ENCODE measurements around the gene RFFL.
"Not testable (repeated sequence)": the region's sequence is repeated elsewhere in the genome, so short reads cannot be mapped to it uniquely, and the experiment has no call there.

Gene RFFL

DNA sequence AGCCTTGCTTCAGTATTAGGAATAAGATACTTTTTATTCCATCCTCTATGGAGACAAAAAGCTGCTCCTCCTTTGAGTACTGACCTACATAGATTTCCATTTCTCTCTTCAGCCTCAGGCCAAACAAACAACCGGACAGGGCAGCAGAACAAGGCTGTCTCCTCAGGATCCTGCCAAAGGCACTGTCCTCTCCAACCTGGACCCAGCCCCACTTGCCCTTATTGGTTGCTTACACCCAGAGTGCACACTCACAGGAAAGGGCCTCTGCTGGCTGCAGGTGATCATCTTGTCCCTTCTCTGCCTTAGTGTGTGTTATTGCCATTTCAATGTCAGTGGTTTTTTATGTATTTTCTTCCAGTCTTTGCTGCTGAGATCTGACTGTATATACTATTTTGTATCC, 56.5 kb downstream of the RFFL start:
- no peak overlapping the region for H3K4me3 ChIP-seq (ENCODE audit: low read depth, low read length)

DNA sequence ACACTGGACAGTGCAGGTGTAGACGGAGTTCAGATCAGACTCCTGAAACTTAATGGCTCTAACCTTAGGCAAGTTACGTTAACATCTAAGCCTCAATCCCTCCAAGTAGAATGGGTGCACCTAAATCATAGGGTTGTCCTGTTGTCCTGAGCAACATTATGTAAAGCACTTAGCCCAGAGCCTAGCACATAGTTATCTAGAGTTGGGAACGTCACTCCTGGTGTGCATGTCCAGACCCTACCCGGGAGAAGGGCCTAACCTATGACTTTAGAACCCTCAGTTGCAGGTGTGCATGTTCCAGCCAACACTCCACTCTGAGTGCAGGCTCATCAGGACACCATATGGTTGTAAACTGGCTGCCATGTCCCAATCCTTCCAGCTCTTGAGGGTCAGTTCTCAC, 57.2 kb downstream of the RFFL start:
- H3K4me3 ChIP-seq (ENCODE audit: low read depth, low read length), result no peak overlapping the region

DNA sequence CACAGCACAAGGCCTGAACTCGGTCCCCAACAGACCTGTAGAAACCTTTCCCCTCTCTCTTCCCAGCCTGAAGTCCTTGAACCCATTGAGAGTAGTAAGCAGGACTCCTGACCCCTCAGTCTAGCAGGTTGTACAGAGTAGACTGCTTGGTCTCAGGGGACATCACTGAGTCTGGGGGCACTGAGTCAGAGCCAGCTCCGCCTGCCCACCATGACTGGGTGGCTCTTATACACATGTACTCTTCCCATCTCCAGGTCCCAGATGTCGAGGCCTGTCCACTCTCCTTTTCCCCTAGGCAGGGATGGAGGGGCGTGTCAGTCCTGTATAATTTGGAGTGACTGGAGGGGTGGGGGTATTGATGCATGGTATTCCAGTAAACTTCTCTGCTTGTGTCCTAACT, 59.7 kb downstream of the RFFL start:
- no peak overlapping the region for H3K4me3 ChIP-seq (ENCODE audit: low read depth, low read length)

DNA sequence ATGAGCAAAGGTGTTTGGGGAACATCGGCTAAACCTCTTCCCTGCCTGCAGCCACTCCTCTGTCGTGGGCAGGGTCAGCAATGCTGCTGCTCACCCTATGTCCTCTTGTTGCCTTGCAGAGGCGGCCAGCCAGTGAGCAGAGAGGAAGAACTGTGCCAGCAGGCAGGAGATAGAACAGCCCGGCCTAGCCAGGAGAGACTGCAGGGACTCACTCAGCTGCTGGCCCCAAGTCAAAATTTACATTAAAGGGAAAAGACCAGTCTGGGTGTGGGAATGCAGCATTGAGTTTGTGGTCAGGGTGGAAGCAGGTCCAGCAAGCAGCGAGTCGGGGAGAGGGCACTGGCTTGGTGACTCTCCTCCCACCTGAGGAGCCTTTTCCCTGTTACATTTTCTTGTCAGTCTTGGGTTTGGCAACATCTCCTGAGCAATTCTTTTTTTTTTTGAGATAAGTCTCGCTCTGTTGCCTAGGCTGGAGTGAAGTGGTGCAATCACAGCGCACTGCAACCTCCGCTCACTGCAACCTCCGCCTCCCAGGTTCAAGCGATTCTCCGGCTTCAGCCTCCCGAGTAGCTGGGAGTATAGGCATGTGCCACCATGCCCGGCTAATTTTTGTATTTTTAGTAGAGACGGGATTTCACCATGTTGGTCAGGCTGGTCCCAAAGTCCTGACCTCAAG, 60.5 kb downstream of the RFFL start:
- no peak overlapping the region for H3K4me3 ChIP-seq (ENCODE audit: low read depth, low read length)

DNA sequence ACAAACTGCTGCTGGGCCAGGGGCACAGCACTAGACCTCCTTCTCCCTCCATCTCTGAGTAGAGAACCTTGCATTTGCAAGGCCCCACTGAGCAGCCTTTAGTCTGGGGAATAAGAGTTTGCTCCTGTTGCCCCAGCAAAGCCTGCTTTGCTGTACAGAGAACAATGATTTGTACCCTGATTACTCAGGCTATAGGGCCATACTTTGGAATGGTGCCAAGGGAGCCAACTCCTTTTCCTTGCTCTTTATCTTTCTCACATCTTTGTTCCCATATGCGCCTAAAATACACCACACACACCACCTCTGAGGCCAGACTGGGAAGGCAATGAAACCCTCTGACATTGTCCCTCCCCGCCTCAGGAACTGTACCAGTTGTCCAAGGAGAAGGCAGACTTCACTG, 62.0 kb downstream of the RFFL start:
- H3K4me3 ChIP-seq (ENCODE audit: low read depth, low read length), result no peak overlapping the region

DNA sequence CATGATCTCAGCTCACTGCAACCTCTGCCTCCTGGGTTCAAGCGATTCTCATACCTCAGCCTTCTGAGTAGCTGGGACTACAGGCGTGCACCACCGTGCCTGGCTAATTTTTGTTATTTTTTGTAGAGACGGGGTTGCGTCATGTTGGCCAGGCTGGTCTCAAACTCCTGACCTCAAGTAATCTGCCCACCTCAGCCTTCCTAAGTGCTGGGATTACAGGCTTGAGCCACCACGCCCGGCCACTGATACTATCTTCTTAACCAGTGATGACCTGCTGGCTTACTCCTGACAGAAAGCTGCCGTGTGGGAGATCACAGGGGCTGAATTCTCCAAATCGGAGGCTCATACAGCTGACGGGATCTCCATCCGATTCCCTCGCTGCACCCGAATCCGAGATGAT, 62.5 kb downstream of the RFFL start:
- H3K4me3 ChIP-seq (ENCODE audit: low read depth, low read length), result not testable (repeated sequence)

DNA sequence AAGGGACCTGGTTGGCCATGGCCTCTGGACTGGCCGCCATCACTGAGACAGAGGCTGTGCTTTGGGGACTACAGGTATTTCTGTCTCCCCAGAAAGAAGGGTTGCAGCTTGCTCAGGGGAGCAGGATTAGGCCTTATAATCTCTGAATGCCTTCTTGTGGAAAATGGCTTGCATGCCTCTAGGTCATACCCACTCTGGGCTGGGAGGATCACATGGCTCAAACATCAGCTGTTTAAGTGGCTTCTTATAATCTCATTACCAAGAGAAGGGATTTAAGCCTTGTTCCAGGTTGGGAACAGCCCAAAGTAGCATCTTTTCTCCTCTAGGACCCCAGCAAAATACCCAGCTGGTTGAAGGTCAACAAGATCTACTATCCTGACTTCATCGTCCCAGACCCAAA, 64.1 kb downstream of the RFFL start:
- no peak overlapping the region for H3K4me3 ChIP-seq (ENCODE audit: low read depth, low read length)

DNA sequence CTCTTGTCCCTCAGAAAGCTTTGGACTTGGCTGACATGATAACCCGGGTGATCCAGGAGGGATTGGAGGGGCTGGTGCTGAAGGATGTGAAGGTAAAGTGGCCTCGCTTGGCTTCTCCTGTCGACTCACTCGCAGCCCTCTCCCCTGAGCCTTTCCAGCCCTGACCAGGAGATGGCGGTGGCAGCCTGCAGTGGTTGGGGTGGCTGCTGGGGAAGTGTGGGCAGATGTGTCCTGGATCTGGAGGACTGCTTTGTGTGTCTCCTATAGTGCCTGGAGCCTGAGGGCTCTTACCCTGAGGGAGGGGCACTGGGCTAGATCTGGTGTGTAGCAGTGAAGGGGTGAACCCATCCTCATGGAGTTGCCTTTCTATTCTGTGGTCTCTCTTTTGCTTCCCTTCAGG, 65.3 kb downstream of the RFFL start:
- H3K4me3 ChIP-seq (ENCODE audit: low read depth, low read length), result no peak overlapping the region

DNA sequence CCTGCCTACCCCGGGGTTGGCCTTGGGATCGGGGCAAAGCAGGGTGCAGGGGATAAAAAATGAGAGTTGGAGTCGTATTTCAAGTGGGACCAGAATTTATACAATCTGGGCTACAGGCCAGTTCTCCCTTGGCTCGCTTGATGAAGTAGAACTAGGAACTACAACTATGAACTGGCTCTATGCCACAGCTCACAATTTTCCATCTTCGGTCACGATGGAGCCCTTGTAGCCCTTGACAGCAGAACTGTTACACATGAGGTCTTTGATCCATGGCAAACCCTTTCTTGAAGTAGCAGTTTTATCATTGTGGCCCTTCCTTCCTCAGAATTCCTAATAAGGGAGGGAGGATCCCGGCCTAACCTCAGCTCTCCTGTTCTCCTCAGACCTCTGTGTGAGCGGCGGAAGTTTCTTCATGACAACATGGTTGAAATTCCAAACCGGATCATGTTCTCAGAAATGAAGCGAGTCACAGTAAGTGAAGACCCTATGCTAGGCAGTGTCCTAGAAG, 66.1 kb downstream of the RFFL start:
- H3K4me3 ChIP-seq (ENCODE audit: low read depth, low read length), result no peak overlapping the region

DNA sequence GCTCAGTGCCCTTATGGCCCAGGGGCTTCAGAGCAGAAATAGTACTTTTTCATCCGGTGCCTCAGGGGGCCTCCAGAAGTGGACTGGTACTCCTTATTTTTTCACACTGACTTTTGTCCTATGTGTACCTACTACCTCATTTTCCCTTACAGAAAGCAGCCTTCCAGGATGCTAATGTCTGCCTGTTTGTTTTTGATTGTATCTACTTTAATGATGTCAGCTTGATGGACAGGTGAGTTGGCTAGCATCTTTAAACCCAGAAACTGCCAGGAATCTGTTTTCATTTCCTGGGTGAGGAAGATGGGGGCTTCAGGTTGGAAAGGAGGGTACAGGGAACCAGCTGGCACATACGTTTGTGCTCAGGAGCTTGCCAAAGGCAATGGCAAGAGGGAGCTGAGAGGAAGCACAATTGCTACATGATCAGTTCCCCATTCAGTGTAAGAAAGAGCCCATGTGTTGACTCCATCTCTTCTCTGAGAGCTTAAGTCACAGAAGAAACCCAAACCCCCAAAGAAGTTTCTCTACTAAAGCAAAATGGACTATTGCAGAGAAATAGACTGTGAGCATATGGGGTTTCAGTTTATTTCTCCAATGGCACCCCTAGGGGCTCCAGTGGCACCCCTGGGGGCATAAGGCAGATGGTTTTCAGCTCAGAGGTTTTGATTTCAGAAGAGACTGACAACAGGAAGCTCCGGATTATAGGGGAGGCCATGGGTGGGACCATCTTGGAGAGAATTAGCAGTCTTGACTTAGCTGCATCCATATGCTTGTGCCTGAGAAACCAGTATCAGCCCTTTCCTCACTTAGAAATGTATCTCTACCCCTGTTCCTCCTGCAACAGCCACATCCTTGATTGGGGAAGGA, 66.9 kb downstream of the RFFL start:
- no peak overlapping the region for H3K4me3 ChIP-seq (ENCODE audit: low read depth, low read length)

DNA sequence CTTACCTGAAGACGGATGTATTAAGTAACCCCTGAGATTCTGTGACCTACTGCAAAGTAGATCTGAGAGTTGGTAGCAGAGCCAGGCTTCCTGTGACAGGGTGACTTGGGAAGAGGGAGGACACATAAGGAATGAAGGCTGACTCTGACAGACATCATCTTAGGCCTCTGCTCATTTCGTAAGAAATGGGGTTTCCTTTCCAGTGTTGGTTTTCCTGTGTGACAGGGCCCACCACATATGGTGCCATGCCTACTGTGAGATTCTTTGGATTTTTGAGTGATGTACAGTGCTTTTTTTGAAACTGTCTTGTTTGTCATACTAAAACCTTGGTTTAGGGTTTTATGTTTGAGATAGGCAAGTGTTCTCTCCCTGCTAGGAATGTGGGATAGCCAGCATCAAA, 70.5 kb downstream of the RFFL start:
- H3K4me3 ChIP-seq (ENCODE audit: low read depth, low read length), result no peak overlapping the region

DNA sequence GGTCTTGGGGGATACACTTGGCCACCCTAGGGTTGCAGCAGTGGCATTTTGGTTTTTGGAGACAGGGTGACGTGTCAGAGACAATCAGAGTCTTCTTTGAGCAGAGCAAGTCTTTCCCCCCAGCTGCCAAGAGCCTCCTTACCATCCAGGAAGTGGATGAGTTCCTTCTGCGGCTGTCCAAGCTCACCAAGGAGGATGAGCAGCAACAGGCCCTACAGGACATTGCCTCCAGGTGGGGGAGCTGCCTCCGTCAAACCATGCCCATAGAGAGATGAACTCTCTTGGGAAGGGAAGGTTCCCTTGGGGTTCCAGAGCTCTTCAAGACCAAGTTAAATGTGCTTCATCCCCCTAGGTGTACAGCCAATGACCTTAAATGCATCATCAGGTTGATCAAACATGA, 71.9 kb downstream of the RFFL start:
- H3K4me3 ChIP-seq (ENCODE audit: low read depth, low read length), result no peak overlapping the region

DNA sequence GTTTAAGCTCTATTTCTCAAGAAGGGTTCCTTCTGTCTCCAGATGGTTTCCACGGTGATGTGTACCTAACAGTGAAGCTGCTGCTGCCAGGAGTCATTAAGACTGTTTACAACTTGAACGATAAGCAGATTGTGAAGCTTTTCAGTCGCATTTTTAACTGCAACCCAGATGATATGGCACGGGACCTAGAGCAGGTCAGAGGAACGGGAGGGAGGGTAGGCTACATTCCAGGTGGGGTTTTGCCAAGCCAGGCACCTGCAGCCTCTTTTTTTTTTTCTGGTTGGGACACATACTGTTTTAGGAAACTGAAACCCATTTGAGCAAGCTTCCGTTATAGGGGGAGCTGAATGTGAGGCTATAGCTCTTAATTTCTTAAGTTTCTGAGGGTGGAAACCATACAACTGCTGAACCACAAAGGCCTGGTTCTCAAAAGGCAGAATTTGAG, 72.6 kb downstream of the RFFL start:
- H3K4me3 ChIP-seq (ENCODE audit: low read depth, low read length), result no peak overlapping the region

DNA sequence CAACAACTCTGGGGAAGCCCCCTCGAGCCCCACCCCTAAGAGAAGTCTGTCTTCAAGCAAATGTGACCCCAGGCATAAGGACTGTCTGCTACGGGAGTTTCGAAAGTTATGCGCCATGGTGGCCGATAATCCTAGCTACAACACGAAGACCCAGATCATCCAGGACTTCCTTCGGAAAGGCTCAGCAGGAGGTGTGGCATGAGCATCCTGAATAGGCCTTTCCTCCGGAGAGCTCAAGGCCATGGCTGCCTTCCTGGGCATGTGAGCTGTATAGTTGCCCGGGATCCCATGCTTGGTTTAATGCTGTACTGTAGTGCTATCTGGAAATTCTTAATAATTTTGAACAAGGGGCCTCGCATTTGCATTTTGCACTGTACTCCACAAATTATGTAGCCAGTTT, 74.0 kb downstream of the RFFL start:
- H3K4me3 ChIP-seq (ENCODE audit: low read depth, low read length), result no peak overlapping the region

DNA sequence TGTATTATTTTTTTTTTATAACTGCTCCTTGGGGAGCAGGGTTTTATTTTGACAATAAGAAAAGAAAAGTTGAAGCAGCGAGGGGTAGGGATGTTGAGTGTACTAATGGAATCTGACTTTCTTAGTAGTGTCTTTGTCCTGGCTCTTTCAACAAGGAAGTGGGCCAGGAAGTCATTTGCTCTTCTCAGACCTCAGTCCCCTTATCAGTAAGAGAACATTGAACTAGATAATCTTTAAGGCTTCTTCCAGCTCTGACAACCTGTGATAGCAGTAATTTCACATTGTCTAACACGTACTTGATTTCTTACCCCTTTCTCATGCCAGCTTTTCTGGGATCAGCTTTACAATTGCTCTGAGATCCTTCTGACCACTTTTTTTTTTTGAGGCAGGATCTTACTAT, 74.9 kb downstream of the RFFL start:
- no peak overlapping the region for H3K4me3 ChIP-seq (ENCODE audit: low read depth, low read length)

DNA sequence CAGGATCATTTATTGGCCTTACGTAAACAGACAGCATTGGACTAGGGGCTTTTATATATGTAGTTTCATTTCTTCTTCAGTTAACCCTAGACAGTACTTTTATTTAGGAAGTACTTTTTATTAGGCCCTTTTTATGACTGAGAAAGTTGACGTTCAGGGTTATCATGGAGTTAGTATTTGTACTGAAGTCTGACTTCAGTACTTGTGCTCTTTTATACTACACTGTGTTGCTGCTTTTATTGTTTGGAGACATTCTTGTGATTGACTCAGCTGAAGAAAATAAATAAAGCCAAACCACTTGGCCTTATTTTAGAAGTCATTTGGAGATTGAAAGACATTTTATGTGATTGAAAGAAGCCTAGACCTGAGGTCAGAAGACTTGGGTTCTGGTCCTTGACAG, 76.3 kb downstream of the RFFL start:
- H3K4me3 ChIP-seq (ENCODE audit: low read depth, low read length), result no peak overlapping the region

DNA sequence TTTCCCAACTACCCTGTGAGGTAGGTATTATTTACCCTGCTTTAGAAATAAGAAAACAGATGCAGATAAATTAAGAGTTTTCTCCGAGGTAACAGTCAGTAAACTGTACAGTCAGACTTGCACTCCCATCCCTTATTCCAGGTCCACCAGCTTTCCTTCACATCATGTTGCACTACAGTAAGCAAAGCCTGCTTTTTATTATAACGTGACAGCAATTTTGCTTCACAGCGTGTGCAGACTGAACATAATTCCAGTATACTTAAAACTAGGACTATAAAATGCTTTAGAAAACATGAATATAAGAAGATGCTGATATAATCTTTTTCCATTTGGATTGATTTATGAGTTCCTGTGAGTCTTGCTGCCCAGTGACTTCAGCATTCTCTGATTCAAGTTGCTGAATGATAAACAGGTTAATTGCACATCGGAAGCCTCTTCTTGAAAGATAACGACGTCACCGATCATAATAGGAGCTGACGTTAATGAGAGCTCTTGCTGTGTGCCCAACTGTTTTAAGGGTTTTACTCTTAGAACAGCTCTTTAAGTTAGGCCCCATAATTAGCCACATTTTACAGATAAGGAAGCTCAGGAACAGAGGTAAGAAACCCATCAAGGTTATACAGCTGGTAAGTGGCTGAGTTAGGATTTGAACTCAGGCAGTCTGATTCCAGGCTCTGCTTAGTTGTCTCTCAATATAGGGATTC, 81.8 kb downstream of the RFFL start:
- H3K4me3 ChIP-seq (ENCODE audit: low read depth, low read length), result peak overlapping the region; percentile 69

DNA sequence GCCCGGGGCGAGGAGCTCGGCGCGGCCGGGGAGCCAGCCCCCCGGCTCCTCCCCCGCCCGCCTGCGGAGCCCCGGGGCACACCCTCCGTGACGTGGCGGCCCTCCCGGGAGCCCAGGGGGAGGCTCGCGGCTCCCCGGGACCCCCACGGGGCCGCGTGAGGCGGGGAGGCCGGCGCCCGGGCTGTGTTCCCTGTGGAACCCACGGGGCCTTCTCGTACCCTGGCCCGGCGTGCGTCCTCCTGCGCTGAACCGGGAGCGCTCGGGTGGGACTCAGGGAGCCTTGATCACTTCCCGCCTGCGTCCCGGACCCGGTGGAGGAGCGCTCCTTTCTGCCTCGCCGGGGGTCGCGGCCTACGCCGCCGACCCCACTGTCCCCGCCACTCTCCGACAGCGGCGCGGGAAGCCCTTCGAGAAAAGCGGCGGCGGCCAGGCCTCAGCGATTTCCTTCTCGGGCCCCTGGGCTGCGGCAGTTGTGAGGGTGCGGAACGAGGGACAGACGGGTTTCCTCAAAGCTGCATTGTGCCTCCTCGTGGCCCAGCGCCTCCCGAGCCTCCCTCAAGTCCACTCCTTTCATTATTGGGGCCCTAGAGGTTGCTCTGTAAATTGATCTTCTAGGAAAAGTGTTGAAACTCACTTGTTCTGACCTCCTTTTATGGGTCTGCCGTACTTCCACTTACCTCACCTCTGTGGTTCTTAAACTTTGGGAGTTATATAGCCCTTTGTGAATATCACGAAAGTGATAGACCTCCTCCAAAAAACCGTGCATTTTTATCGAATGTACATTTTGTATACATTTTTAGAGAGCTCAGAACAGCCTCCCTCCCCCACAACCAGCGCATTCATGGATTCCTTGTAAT, 82.6 kb downstream of the RFFL start:
- peak overlapping the region; percentile 69 for H3K4me3 ChIP-seq (ENCODE audit: low read depth, low read length)

DNA sequence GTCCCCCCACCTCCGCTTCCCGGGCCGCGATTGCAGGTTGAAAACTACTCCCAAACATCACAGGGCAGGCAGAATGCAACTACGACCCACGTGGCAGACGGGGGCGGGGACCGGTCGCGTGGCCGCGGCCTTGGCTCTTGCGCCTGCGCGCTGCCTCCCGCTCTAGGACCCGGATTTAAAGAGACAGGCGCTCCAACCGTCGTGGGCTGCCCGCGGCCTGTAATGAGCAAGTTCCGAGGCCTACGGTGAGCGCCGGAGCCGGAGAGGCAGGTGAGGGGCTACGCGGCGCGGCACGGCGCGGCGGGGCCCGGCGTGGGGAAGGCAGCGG, 83.2 kb downstream of the RFFL start, which contains the start of gene LIG3:
TSS of gene LIG3 (plus strand) at position 160 of the 328 bp plus-strand sequence. CDS start 2,494 bp downstream, outside the sequence.
- peak within 1 kb of the TSS; percentile 69 for H3K4me3 ChIP-seq (ENCODE audit: low read depth, low read length)

DNA sequence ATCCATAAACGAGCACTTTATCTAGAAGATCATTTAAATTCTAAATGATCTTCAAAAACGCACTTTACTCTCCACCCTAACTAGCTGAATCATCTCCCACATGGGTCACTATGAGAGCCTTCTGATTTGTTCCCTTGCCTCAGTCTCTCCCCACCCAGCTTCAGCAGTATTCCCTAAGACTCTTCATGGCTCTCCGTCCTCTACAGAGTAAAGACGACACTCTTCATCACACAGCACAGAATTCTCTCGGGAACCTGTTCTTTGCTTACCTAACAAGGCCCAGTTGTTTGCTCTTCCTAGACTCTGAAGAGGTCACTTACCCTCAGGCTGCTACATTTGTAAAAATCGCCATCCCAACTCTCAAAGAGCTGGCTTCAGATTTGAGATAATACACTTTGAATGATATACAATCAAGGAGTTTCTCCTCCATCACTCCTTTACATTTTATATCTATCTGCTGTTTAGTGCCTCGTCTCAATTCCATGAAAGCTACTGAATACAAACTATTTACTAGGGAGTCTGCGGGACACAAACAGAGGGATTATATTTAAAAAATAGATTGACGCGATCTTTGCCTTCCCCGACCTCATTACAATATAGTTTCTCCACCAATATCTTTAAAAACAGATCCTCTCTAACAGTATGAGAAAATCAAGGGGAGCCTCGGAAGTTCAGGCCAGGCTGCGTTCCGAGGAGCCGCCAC, 83.7 kb downstream of the RFFL start:
- peak overlapping the region; percentile 69 for H3K4me3 ChIP-seq (ENCODE audit: low read depth, low read length)

All from iPS-11a (cell line).